Body of pancreas (tissue), 4 donors: ENCODE data around the gene MCCC2. TPM values are rescaled to one million over a fixed set of nuclear protein-coding genes. Genes with fewer than 3 reads are reported as not detected.
"Not testable (repeated sequence)": the region's sequence is repeated elsewhere in the genome, so short reads cannot be mapped to it uniquely, and the experiment has no call there.

Source experiments
- ATAC-seq: fragments of 150-250 bp; one replicate; pipeline ENCODE4 v1.9.1; 2016
- DNase-seq, 4 donors: peaks; one replicate each; pipeline ENCODE4 v3.0.0-alpha.2; 2019
- H3K27ac ChIP-seq, 4 donors: fragments of 200-600 bp; sonication (generic); 1 replicate in 3 of 4; 2 replicates in 1 of 4; pipeline versions ENCODE4 v1.5.1 to v1.6.1; 2016 to 2019; ENCODE audit warnings: mild to moderate bottlenecking in 1 of 4, mixed read lengths in 1 of 4, moderate library complexity in 1 of 4
- H3K27me3 ChIP-seq, 2 donors: fragments of 200-600 bp; sonication (generic); one replicate each; pipeline ENCODE4 v1.6.0; 2016; ENCODE audit warnings: mild to moderate bottlenecking in 1 of 2
- H3K36me3 ChIP-seq, 2 donors: fragments of 200-600 bp; sonication (generic); replicated peaks in 1 of 2; 2 replicates each; pipeline ENCODE4 v1.5.1; 2016; ENCODE audit warnings: low read depth in 2 of 2; ENCODE audit not compliant: insufficient read depth in 1 of 2
- H3K4me1 ChIP-seq: fragments of 200-600 bp; sonication (generic); one replicate; pipeline ENCODE4 v1.6.0; 2016
- H3K4me3 ChIP-seq, 2 donors: fragments of 200-600 bp; sonication (generic); 1 replicate in 1 of 2; 2 replicates in 1 of 2; pipeline ENCODE4 v1.5.1; 2016 to 2019
- H3K9me3 ChIP-seq, 3 donors: fragments of 200-600 bp; sonication (generic); 1 replicate in 2 of 3; 2 replicates in 1 of 3; pipeline ENCODE4 v1.5.1; 2016
- CTCF ChIP-seq, 7 experiments: fragments of 450-650 bp in 4 of 7; fragments of 200-600 bp in 3 of 7; sonication (generic) in 3 of 7; IDR thresholded peaks; one replicate each; pipeline ENCODE4 v1.5.1; 2016 to 2019; ENCODE audit warnings: antibody characterized with exemption in 7 of 7
- POLR2A ChIP-seq, 3 donors: fragments of 450-650 bp; IDR thresholded peaks; one replicate each; pipeline ENCODE4 v1.6.1; 2016; ENCODE audit warnings: antibody characterized with exemption in 3 of 3, mild to moderate bottlenecking in 2 of 3
- WGBS, 2 donors: methylation state at CpG; one replicate each; pipeline ENCODE4 v1.1.5; 2017; 5-methylcytosine and 5-hydroxymethylcytosine counted together
- intact Hi-C: fragments of 100-400 bp; cut with DNase I; formaldehyde crosslinking; loops from one replicate; pipeline ENCODE4 v1.15.1; 2023
- total RNA-seq, 2 donors: library from RNA; depleted of rRNA; stranded (reverse); fragments of >200 nt; gene quantifications; one replicate each; pipeline ENCODE4 v1.1.0, GENCODE V29; 2016

MCCC2 gene
- total RNA-seq, 2 donors from 2014 or later = 22.8 to 31.0 TPM

- ATAC-seq = no peak
- intact Hi-C loops = no loop called here
- TF ChIP-seq POLR2A (IDR thresholded peaks at IDR 0.05) (no peak), CTCF (IDR thresholded peaks at IDR 0.05) (no peak)
Observed at GRCh38 chr5:71633255-71634155, 46.4 kb downstream of the MCCC2 start.

GRCh38 chr5:71637133-71637532 lies 50.0 kb downstream of the MCCC2 start:
- intact Hi-C loops = no loop called here
- Histone ChIP-seq H3K36me3 (peaks cover 7 to 8% of the 10 kb centered on the region in 2 donors), H3K27ac (no peak overlapping the region)

More at GRCh38 chr5:71633255-71634155, 46.4 kb downstream of the MCCC2 start:
- DNase-seq = no peak
- Histone ChIP-seq H3K4me3 (no peak overlapping the region), H3K36me3 (peaks cover 0 to 7% of the 10 kb centered on the region in 2 donors), H3K27me3 (no peaks in the 10 kb centered on the region), H3K27ac (no peak overlapping the region), H3K9me3 (no peaks in the 10 kb centered on the region), H3K4me1 (peaks cover 10% of the 10 kb centered on the region)
- 95 to 97% methylated on average over 2 of the region's 2 CpGs for WGBS, 2 donors

DNA sequence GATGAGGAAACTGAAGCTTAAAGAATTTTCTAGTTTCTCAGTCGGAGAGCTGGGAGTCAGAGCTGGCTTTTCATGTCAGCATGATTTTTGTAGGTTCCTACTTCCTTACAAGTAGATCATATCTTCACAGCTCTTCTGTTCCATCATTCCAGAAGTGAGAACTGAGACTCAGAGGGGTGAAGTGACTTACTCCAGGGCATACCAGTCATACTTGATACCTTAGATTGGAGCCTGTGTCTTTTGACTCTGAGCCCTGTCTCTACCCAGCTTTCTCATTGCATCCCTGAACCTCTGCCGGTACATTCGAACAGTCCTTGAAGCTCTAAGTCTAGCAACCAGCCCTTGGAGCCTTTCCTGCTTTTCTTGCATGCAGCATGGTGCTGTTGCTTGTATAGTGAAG lies 53.3 kb downstream of the MCCC2 start:
- Histone ChIP-seq H3K36me3 (peaks cover 4 to 8% of the 10 kb centered on the region in 2 donors), H3K27me3 (no peaks in the 10 kb centered on the region), H3K4me3 (no peak overlapping the region), H3K4me1 (no peaks in the 10 kb centered on the region), H3K27ac (no peak overlapping the region), H3K9me3 (no peaks in the 10 kb centered on the region)
- ATAC-seq (no peak), DNase-seq (no peak)
- intact Hi-C loops = no loop called here
- WGBS, 2 donors = 97 to 100% methylated on average over 3 of the region's 3 CpGs
- TF ChIP-seq CTCF (IDR thresholded peaks at IDR 0.05) (no peak), POLR2A (IDR thresholded peaks at IDR 0.05) (no peak)

More at GRCh38 chr5:71637133-71637532, 50.0 kb downstream of the MCCC2 start:
- H3K27me3 ChIP-seq = no peaks in the 10 kb centered on the region
- no peak for DNase-seq
- H3K4me3 ChIP-seq = no peak overlapping the region
- H3K9me3 ChIP-seq = no peaks in the 10 kb centered on the region
- no peak for ATAC-seq
- TF ChIP-seq CTCF (IDR thresholded peaks at IDR 0.05) (no peak), POLR2A (IDR thresholded peaks at IDR 0.05) (no peak)
- peaks cover 5% of the 10 kb centered on the region for H3K4me1 ChIP-seq

DNA sequence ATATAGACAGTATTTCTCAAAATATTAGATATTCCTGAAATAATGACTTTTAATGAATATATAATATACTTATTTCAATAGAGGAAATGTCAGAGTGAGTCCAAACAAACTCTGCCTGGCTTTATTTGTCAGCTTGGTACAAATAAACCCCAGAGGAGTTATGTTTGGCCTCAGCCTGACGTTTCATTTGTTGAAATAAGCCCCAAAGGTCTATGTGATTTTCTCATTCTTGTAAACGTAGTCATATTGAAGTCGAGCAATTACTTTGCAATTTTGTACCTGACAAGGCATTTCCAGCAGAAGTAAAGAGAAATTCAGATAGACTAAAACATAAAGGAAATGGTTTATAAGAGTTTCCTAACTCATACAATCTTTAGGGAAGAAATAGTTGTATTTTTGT lies 57.9 kb downstream of the MCCC2 start:
- peaks cover 8 to 9% of the 10 kb centered on the region in 2 donors for H3K36me3 ChIP-seq
- intact Hi-C loops = no loop called here
- no peaks in the 10 kb centered on the region for H3K9me3 ChIP-seq
- no peaks in the 10 kb centered on the region for H3K27me3 ChIP-seq
- WGBS, 2 donors = 88% methylated on average over 3 of the region's 3 CpGs
- ATAC-seq (no peak), DNase-seq (no peak)
- no peak overlapping the region for H3K27ac ChIP-seq
- no peaks in the 10 kb centered on the region for H3K4me1 ChIP-seq
- no peak overlapping the region for H3K4me3 ChIP-seq
- TF ChIP-seq POLR2A (IDR thresholded peaks at IDR 0.05) (no peak), CTCF (IDR thresholded peaks at IDR 0.05) (no peak)

- H3K9me3 ChIP-seq, intact Hi-C loops: not testable (repeated sequence)
- 99% methylated on average over 3 of the region's 3 CpGs for WGBS, 2 donors
Observed at GRCh38 chr5:71650940-71651339, 63.8 kb downstream of the MCCC2 start.

More at GRCh38 chr5:71650940-71651339, 63.8 kb downstream of the MCCC2 start:
- not testable (repeated sequence) for DNase-seq, H3K4me1 ChIP-seq, ATAC-seq, H3K27ac ChIP-seq, H3K4me3 ChIP-seq, H3K27me3 ChIP-seq
- H3K36me3 ChIP-seq = peaks cover 0 to 12% of the 10 kb centered on the region in 2 donors
